AG09319 (cell line): ENCODE results near the gene SSC5D.
A peak's percentile ranks its signal among the peaks of the same experiment; 100 is the strongest.

Experiments used
- DNase-seq: peaks from one replicate; pipeline ENCODE4 v3.0.0-alpha.2; 2010; ENCODE audit warnings: low read depth; ENCODE audit errors: extremely low read depth
- CTCF ChIP-seq: IDR thresholded peaks from 2 replicates; pipeline ENCODE4 v1.5.1; 2011; ENCODE audit warnings: low read depth, mild to moderate bottlenecking, inconsistent platforms, low read length, moderate library complexity

Gene SSC5D

GRCh38 chr19:55467236-55468053 is 20.8 kb upstream of the SSC5D start:
- DNase-seq: peak; percentile 77
- peak; percentile 70 for TF ChIP-seq CTCF

GRCh38 chr19:55468054-55468393 is 20.2 kb upstream of the SSC5D start:
- DNase-seq: no peak
- no peak for TF ChIP-seq CTCF

GRCh38 chr19:55471266-55471665 is 17.0 kb upstream of the SSC5D start:
- TF ChIP-seq CTCF: no peak
- DNase-seq: no peak

GRCh38 chr19:55472463-55472862 is 15.8 kb upstream of the SSC5D start:
- no peak for TF ChIP-seq CTCF
- no peak for DNase-seq

GRCh38 chr19:55473225-55474012 is 14.8 kb upstream of the SSC5D start:
- DNase-seq: no peak
- TF ChIP-seq CTCF: no peak

DNA sequence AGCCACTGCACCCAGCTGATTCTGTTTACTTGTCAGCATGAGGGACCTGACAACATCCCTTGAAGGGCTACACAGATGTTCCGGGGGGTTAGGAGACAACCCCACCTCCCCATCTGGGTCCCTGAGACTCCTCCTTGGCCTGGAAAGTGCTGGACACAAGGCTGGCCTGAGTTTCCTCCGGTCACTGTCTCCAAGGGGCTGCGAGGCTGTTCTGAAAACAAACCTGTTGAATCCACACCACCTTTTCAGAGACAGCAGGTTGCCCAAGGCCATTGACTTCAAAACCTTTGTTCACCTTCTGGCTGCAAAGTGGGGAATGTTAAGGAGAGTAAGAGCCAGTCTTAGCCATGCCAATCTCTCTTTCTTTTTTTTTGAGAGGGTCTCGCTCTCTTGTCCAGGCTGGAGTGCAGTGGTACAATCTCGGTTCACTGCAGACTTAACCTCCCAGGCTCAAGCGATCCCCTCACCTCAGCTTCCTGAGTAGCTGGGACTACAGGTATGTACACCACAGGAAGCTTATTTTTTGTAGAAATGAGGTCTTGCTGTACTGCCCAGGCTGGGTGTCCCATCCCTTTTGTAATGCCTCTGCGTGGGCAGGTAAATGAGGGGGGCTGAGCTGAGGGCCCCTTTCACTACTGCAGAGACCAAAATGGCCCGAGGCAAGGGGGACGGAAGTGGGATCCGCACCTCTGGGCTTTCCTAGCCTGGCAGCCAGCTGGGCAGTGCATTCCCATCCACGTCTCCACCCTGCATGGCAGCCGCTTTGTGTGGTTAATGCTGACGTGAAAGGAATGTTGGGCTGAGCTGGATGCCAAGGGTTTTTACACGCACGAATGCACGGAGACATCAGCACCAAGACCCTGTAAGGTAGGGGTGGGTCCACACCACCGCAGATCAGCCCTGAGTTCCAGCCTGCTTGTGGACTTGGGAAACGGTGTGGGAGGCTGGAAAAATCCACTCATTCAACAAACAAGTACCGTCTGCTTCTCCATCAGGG is 13.7 kb upstream of the SSC5D start:
- no peak for DNase-seq
- no peak for TF ChIP-seq CTCF
